ENCODE measurements around the gene KLHL30. TPM values are rescaled to one million over a fixed set of nuclear protein-coding genes. Genes with fewer than 3 reads are reported as not detected.

The KLHL30 gene
- total RNA-seq, 1 donor from 2014 or later = 1.1 TPM

GRCh38 chr2:238128061-238128440 is 10.4 kb upstream of the KLHL30 start:
- intact Hi-C loops (cut with DNase I) = no loop called here
- no peak for ATAC-seq
- DNase-seq (ENCODE audit: low spot score) = no peak

DNA sequence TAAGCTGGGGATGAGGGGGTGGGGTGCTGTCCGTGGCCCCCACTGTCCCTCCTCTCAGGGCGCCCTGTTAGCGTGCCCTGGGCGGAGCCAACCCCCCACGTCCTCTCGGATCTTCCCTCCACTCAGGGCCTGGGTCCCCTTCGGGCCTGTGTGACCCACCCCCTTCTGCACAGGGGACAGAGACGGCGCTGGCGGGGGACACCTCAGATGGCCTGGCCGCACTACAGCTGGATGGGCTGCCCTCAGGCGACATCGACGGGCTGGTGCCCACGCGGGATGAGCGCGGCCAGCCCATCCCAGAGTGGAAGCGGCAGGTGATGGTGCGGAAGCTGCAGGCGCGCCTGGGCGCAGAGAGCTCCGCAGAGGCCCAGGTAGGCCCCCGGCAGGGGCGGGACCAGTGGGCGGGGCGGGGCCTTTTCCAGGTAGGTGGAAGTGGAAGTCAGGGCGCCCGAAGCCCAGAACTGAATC is 9.9 kb upstream of the KLHL30 start:
- intact Hi-C loops (cut with DNase I) = no loop called here
- no peak for ATAC-seq
- no peak for DNase-seq (ENCODE audit: low spot score)

GRCh38 chr2:238129166-238130010 is 9.1 kb upstream of the KLHL30 start:
- DNase-seq (ENCODE audit: low spot score) (no peak), ATAC-seq (no peak)
- intact Hi-C loops (cut with DNase I) = no loop called here

GRCh38 chr2:238130111-238130695 is 8.3 kb upstream of the KLHL30 start:
- DNase-seq (ENCODE audit: low spot score) (no peak), ATAC-seq (no peak)
- intact Hi-C loops (cut with DNase I) = no loop called here

GRCh38 chr2:238130696-238131628 is 7.5 kb upstream of the KLHL30 start:
- ATAC-seq (no peak), DNase-seq (ENCODE audit: low spot score) (no peak)
- intact Hi-C loops (cut with DNase I) = no loop called here

DNA sequence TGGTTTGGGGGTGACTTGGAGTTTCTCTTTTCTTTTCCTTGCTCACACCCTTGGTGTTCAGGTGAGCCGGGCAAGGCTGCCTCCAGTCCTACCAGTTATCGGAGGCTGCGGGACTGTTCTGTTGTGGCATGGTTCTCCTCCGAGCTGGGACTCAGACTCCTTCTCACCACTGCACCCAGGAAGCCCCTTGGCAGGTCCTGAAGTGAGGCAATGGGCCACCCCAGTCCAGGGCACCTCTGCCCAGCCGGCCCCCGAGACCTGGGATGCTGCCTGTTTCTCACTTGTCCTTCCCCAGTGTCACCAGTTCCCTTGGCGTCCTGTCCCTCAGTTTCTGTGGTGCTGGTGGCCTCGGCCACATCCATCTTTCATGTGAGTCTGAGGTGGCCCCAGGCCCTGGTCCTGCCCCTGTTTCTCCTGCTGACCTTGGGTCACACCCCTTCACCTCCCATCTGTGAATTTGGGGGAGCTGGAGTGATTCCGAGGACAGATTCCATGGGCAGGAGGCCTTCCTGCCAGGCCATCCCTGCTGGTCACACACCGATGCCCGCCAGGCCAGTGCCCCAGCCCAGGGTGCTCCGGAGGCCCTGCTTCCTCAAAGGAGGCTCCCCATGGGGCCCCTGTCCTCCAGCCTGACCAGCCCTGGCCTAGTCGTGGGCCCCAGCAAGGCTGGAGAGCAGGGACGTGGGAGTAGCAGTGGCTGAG is 6.6 kb upstream of the KLHL30 start:
- ATAC-seq (no peak), DNase-seq (ENCODE audit: low spot score) (no peak)
- intact Hi-C loops (cut with DNase I) = no loop called here

- intact Hi-C loops (cut with DNase I) = no loop called here
- no peak for DNase-seq (ENCODE audit: low spot score)
Measured at GRCh38 chr2:238132463-238133450, 5.7 kb upstream of the KLHL30 start.

DNA sequence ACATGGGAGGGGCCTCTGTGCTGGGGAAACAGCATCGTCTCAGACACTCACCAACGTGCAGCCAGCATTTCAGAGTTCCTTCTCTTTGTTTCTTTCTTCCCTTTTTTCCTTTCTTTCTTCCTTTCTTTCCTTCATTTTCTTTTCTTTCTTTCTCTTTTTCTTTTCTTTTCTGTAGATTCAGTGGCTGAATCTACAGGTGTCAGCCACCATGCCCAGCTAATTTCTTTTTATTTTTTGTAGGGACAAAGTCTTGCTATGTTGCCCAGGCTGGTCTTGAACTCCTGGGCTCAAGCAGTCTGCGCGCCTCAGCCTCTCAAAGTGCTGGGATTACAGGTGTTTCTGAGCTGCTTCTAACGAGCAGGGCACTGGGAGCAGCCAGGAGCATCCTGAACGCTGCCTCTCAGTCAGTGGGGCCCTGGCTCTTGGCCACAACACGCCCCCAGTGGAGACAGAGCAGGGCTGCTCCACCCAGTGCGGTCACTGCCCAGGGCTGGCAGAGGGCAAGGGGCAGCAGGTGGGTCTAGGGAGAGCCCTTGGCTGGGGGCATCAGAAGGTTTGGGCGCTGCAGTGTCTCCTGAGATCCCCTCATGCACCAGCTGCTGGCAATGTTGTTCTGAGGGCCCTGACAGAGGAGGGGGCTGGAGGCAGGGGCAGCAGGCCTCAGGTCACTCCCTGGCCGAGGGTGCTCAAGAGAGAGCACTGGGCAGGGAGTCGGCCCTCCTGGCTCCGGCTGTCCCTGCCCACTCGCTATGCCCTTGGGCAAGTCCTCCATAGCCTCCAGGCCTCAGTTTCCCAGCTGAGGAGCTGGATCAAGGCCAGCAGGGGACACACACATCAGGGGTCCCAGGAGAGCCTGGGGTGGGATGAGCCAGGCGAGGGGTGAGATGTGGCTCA is 4.7 kb upstream of the KLHL30 start:
- intact Hi-C loops (cut with DNase I) = no loop called here
- ATAC-seq (no peak), DNase-seq (ENCODE audit: low spot score) (no peak)

More at GRCh38 chr2:238132463-238133450, 5.7 kb upstream of the KLHL30 start:
- no peak for ATAC-seq

DNA sequence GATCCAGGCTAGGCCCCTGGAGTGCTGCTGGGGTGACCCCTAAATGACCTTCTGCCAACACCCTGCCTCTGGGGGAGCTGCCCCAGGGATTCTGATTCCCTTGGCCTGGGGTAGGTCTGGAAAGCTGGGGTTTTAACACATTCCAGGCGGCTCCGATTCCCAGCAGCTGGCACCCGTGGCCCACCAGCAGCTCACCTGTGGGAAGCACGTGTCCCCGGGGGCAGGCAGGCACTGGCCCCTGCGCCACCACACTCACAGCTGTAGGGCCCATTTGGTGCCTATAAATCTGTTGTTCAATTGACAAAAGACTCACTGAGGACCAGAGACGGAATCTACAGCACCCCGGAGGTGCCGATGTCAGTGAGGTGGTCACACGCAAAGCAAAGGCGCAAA is 4.1 kb upstream of the KLHL30 start:
- ATAC-seq = no peak
- intact Hi-C loops (cut with DNase I) = no loop called here
- no peak for DNase-seq (ENCODE audit: low spot score)

DNA sequence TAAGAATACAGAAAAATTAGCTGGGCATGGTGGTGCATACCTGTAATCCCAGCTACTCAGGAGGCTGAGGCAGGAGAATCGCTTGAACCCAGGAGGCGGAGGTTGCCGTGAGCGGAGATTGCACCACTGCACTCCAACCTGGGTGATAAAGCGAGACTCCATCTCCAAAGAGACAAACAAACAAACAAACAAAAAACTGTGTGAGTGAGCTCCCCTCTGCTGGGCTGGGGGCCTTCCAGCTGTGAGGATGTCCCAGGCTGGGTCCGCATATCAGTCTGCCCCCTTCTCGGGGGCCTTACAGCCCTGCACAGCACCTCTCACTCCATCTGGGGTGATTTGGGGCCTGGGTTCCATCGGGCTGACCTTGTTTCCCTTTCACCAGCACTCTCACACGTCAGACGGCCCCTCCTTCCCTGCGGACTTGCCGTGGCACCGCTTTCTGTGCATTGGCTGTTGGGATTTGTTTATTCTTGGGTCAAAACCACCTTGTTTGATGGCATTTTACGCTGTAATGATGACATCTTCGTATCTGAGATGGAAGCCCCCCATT is 2.8 kb upstream of the KLHL30 start:
- intact Hi-C loops (cut with DNase I) = no loop called here

GRCh38 chr2:238136820-238137537 is 1.5 kb upstream of the KLHL30 start:
- DNase-seq (ENCODE audit: low spot score) (no peak), ATAC-seq (peak; percentile 60)
- intact Hi-C loops (cut with DNase I) = no loop called here

More for the DNA sequence above, 2.8 kb upstream of the KLHL30 start:
- no peak for ATAC-seq
- DNase-seq (ENCODE audit: low spot score) = no peak

DNA sequence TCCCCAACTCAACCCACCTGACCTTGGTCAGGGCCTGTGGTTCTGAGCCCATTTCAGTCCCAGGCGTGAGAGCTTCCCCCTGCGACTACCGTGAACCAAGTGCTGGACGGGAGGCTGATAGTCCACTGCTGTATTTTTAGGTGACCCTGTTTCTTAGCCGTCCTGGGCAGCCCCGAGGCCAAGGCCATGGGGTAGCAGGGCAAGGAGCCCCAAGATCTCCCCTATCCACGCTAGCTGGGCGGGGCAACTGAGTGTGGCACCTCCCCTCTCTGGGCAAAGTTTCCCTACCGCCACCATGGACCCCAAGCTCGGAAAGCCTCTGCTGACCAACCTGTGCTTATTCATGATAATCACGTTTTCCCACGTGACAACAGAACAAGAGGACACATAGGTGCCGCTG is 583 bp upstream of the KLHL30 start:
- intact Hi-C loops (cut with DNase I) = no loop called here
- no peak for ATAC-seq
- DNase-seq (ENCODE audit: low spot score) = no peak

- DNase-seq (ENCODE audit: low spot score) (no peak), ATAC-seq (no peak)
- intact Hi-C loops (cut with DNase I) = no loop called here
Measured at GRCh38 chr2:238139196-238140039, 950 bp downstream of the KLHL30 start.

DNA sequence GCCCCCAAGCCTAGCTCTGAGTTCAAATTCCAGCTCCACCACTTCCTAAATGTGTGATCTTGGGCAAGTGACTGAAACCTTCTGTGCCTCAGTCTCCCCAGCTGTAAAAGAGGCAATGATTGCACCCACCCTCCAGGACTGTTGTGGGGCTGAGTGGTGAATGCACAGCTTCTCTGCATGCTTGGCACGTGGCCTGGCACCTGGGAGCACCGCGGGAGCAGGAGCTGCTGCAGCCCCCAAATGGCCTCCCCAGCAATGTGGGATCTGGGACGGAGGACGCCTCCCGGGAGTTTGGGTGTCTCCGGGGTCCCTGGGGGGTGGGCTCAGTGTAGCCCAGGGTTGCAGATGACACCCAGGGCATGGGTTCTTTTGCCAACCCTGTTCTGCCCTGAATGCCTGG is 1.6 kb downstream of the KLHL30 start:
- intact Hi-C loops (cut with DNase I) = no loop called here
- DNase-seq (ENCODE audit: low spot score) (no peak), ATAC-seq (no peak)

All from sciatic nerve (tissue), 2 donors.